NCI-H2196 treated with DMSO at 0.1 percent for 48 hours (cell line): ENCODE data around the gene ELMO3.

ENCODE experiments used
- DNase-seq: peaks from one replicate; lab custom pipeline; 2025; ENCODE audit not compliant: unreplicated experiment; lab: John Stamatoyannopoulos, UW

Gene ELMO3

GRCh38 chr16:67179421-67180080 lies 19.4 kb upstream of the ELMO3 start:
- no peak for DNase-seq

- DNase-seq: no peak
Measured at GRCh38 chr16:67180166-67180565, 18.8 kb upstream of the ELMO3 start.

- DNase-seq: no peak
Measured at GRCh38 chr16:67181346-67181745, 17.6 kb upstream of the ELMO3 start.

GRCh38 chr16:67182288-67182687 lies 16.6 kb upstream of the ELMO3 start:
- no peak for DNase-seq

GRCh38 chr16:67183284-67183626 lies 15.7 kb upstream of the ELMO3 start:
- DNase-seq: no peak

GRCh38 chr16:67183627-67184452 lies 15.1 kb upstream of the ELMO3 start, which contains the start of gene MATCAP1:
Gene MATCAP1 (minus strand): TSS chr16:67183963. CDS start chr16:67180610, 3,353 bp downstream.
- peak; percentile 83 for DNase-seq

- DNase-seq: no peak
Measured at GRCh38 chr16:67184453-67184994, 14.4 kb upstream of the ELMO3 start.

- peak; percentile 23 for DNase-seq
Measured at GRCh38 chr16:67184995-67185650, 13.8 kb upstream of the ELMO3 start.

- no peak for DNase-seq
Measured at GRCh38 chr16:67185651-67186134, 13.2 kb upstream of the ELMO3 start.

- DNase-seq: no peak
Measured at GRCh38 chr16:67186550-67186950, 12.4 kb upstream of the ELMO3 start.

- no peak for DNase-seq
Measured at GRCh38 chr16:67187175-67187890, 11.6 kb upstream of the ELMO3 start.

- no peak for DNase-seq
Measured at GRCh38 chr16:67188323-67188722, 10.6 kb upstream of the ELMO3 start.

- no peak for DNase-seq
Measured at GRCh38 chr16:67188798-67189197, 10.1 kb upstream of the ELMO3 start.

GRCh38 chr16:67190041-67190440 lies 8.9 kb upstream of the ELMO3 start, which contains the start of gene EXOC3L1:
Gene EXOC3L1 (minus strand): TSS chr16:67190136. CDS start chr16:67189676, 460 bp downstream.
- DNase-seq: no peak

GRCh38 chr16:67190448-67191399 lies 8.2 kb upstream of the ELMO3 start:
- DNase-seq: no peak

GRCh38 chr16:67191411-67191994 lies 7.4 kb upstream of the ELMO3 start:
- no peak for DNase-seq

- DNase-seq: peak; percentile 49
Measured at GRCh38 chr16:67191995-67192681, 6.8 kb upstream of the ELMO3 start, which contains the start of gene E2F4. Gene E2F4 (plus strand): TSS chr16:67192155. CDS start chr16:67192228, 73 bp downstream.

GRCh38 chr16:67192781-67193361 lies 6.1 kb upstream of the ELMO3 start:
- no peak for DNase-seq
